Heart right ventricle (tissue), 16 donors: Measurements from ENCODE around the gene NAMPT. TPM values are rescaled to one million over a fixed set of nuclear protein-coding genes. Genes with fewer than 3 reads are reported as not detected.

Source experiments
- ATAC-seq, 8 donors: fragments of 200-7000 bp; cut with Tn5 transposase; one replicate each; pipeline ENCODE4 v1.9.1; 2020; ENCODE audit warnings: mild to moderate bottlenecking in 8 of 8, moderate library complexity in 8 of 8, moderate number of reproducible peaks in 1 of 8
- DNase-seq, 2 donors: peaks; one replicate each; pipeline ENCODE4 v3.0.0-alpha.2; 2020
- H3K27ac ChIP-seq, 10 donors: fragments of 200-600 bp; sonication (generic) in 2 of 10; one replicate each; pipeline versions ENCODE4 v1.5.0 to v1.8.0; 2020 to 2022; ENCODE audit warnings: mild to moderate bottlenecking in 3 of 10
- H3K27me3 ChIP-seq, 7 donors: fragments of 200-600 bp; one replicate each; pipeline ENCODE4 v1.8.0; 2021 to 2022; ENCODE audit warnings: mild to moderate bottlenecking in 2 of 7
- H3K36me3 ChIP-seq, 9 donors: fragments of 200-600 bp; sonication (generic) in 1 of 9; one replicate each; pipeline versions ENCODE4 v1.5.0 to v1.8.0; 2020 to 2022; ENCODE audit warnings: mild to moderate bottlenecking in 2 of 9
- H3K4me1 ChIP-seq, 9 donors: fragments of 200-600 bp; sonication (generic) in 1 of 9; one replicate each; pipeline versions ENCODE4 v1.5.0 to v1.8.0; 2020 to 2022; ENCODE audit warnings: mild to moderate bottlenecking in 4 of 9
- H3K4me3 ChIP-seq, 10 donors: fragments of 200-600 bp; sonication (generic) in 2 of 10; one replicate each; pipeline versions ENCODE4 v1.5.0 to v1.8.0; 2020 to 2022; ENCODE audit warnings: mild to moderate bottlenecking in 7 of 10, moderate library complexity in 2 of 10
- H3K9me3 ChIP-seq, 11 donors: fragments of 200-600 bp in 10 of 11; sonication (generic) in 2 of 11; one replicate each; pipeline versions ENCODE4 v1.5.0 to v1.8.0; 2013 to 2022; ENCODE audit warnings: mild to moderate bottlenecking in 2 of 11, control low read depth in 1 of 11, moderate library complexity in 1 of 11
- CTCF ChIP-seq, 9 donors: fragments of 200-600 bp; sonication (generic) in 2 of 9; IDR thresholded peaks; one replicate each; pipeline versions ENCODE4 v1.5.0 to v1.8.0; 2021 to 2022; ENCODE audit warnings: antibody characterized with exemption in 9 of 9, mild to moderate bottlenecking in 5 of 9, moderate library complexity in 1 of 9
- WGBS, 2 donors: extraction: QIAGEN DNeasy Blood & Tissue Kit; methylation state at CpG; one replicate each; pipeline ENCODE4 v1.1.7; 2013; ENCODE audit warnings: inconsistent platforms in 1 of 2; 5-methylcytosine and 5-hydroxymethylcytosine counted together
- intact Hi-C, 10 donors: fragments of 100-400 bp; cut with DNase I; formaldehyde crosslinking; loops; one replicate each; pipeline versions ENCODE4 v1.11.1 to v1.14.2; 2022
- polyA plus RNA-seq, 2 donors: library from polyadenylated mRNA; stranded (reverse); fragments of 200-250 nt; gene quantifications; one replicate each; pipeline ENCODE4 v1.2.3, GENCODE V29; 2013
- total RNA-seq, 10 donors: library from RNA; stranded (reverse); fragmentation: NEBNext Ultra II Directional in 3 of 10; extraction: Animal tissue kit (Norgen Biotek cat#: 25700) in 3 of 10; gene quantifications; one replicate each; pipeline versions ENCODE4 v1.2.1 to v1.2.4, GENCODE V29; 2021 to 2023
- donor health status: Arrhythmogenic right ventricular cardiomyopathy.
- donor health status: ischemic (EF 13 %, LVEDD 7.1; RV severe dilation, severe dysfunction).
- donor health status: healthy with polysubstance abuse.
- donor health status: DM: no; HTN: yes; CAD: no.
- donor health status: DM: no; HTN: no; CAD: no.
- donor health status: ischemic (EF 25% LVEDD 6.9; RV normal size, moderate dysfunction).
- donor health status: ischemic (EF 25% LVEDD 5.7; RV mildly dilated, moderate dysfunction).
- donor health status: healthy.
- donor health status: DM: yes; HTN: yes; CAD: no.
- donor health status: Ischemic cardiomyopathy.
- donor health status: ischemic (EF 35%, LVEDD 5.7; RV mildly dilated, moderate dysfunction).
- donor health status: nonischemic (EF 11% LVEDD 7.7; RV severe dilation, severe dysfunction).
- donor health status: DM: yes; HTN: yes; CAD: no.
- donor health status: PGD.
- donor health status: ischemic (EF 29% LVEDD 5.4; RV normal size, mild dysfunction).
- donor health status: nonischemic (EF 23%, LVEDD 6.1; RV moderate dilation, normal function).

NAMPT gene
- total and polyA plus RNA-seq, 12 donors = 32.2 to 404 (median 98.6) TPM

GRCh38 chr7:106283831-106284713, 711 bp downstream of the NAMPT start:
- peak in 5 of 8 donors; percentile 3 to 40 (median 13) for ATAC-seq
- WGBS, 2 donors = 0 to 1% methylated on average over 29 to 72 of the region's 72 CpGs
- peak; percentile 56 to 60 for DNase-seq
- H3K9me3 ChIP-seq = no peaks in the 10 kb centered on the region
- intact Hi-C loops = loop anchor here in 7 of 10 donors (2.0 to 10.0 kb wide), 11 partner anchors 65 to 451 kb away; partner anchors contain the start of gene CCDC71L (in 1 of the 7)
- H3K36me3 ChIP-seq = peaks cover 0 to 39% (median 0%) of the 10 kb centered on the region in 9 donors
- H3K27ac ChIP-seq = peak overlapping the region; percentile 86 to 99 (median 96)
- no peaks in the 10 kb centered on the region for H3K27me3 ChIP-seq
- H3K4me1 ChIP-seq = peaks cover 0 to 56% (median 33%) of the 10 kb centered on the region in 9 donors
- peak overlapping the region; percentile 60 to 80 (median 76) for H3K4me3 ChIP-seq
- TF ChIP-seq CTCF (IDR thresholded peaks at IDR 0.05) = no peak

GRCh38 chr7:106283501-106283830, 1.3 kb downstream of the NAMPT start:
- DNase-seq = no peak
- no peak for ATAC-seq
- H3K4me1 ChIP-seq = peaks cover 0 to 62% (median 39%) of the 10 kb centered on the region in 9 donors
- H3K27ac ChIP-seq = peak overlapping the region in 9 of 10 donors; percentile 91 to 99 (median 96)
- peak overlapping the region; percentile 60 to 80 (median 76) for H3K4me3 ChIP-seq
- no peak for TF ChIP-seq CTCF (IDR thresholded peaks at IDR 0.05)
- H3K36me3 ChIP-seq = peaks cover 0 to 46% (median 0%) of the 10 kb centered on the region in 9 donors
- 21 to 24% methylated on average over 5 of the region's 5 CpGs for WGBS, 2 donors
- intact Hi-C loops = loop anchor here in 6 of 10 donors (5.0 to 10.0 kb wide), 7 partner anchors 66 to 451 kb away; partner anchors contain the start of gene CCDC71L (in 1 of the 6)
- no peaks in the 10 kb centered on the region for H3K9me3 ChIP-seq
- no peaks in the 10 kb centered on the region for H3K27me3 ChIP-seq

- H3K4me1 ChIP-seq = peaks cover 0 to 68% (median 44%) of the 10 kb centered on the region in 9 donors
- H3K27ac ChIP-seq = peak overlapping the region in 6 of 10 donors; percentile 91 to 99 (median 96)
- ATAC-seq (no peak), DNase-seq (no peak)
- peak overlapping the region in 9 of 10 donors; percentile 1 to 80 (median 76) for H3K4me3 ChIP-seq
- intact Hi-C loops = loop anchor here in 6 of 10 donors (5.0 to 10.0 kb wide), 7 partner anchors 66 to 452 kb away; partner anchors contain the start of gene CCDC71L (in 1 of the 6)
- no peak for TF ChIP-seq CTCF (IDR thresholded peaks at IDR 0.05)
- peaks cover 0 to 52% (median 0%) of the 10 kb centered on the region in 9 donors for H3K36me3 ChIP-seq
- H3K27me3 ChIP-seq = no peaks in the 10 kb centered on the region
- no peaks in the 10 kb centered on the region for H3K9me3 ChIP-seq
- WGBS, 2 donors = 66 to 83% methylated on average over 3 of the region's 3 CpGs
Measured at GRCh38 chr7:106282852-106283251, 1.9 kb downstream of the NAMPT start.

- no peak for TF ChIP-seq CTCF (IDR thresholded peaks at IDR 0.05)
- Histone ChIP-seq H3K9me3 (no peaks in the 10 kb centered on the region), H3K36me3 (peaks cover 0 to 56% (median 0%) of the 10 kb centered on the region in 9 donors), H3K4me1 (peaks cover 0 to 73% (median 44%) of the 10 kb centered on the region in 9 donors), H3K27me3 (no peaks in the 10 kb centered on the region), H3K27ac (peak overlapping the region in 5 of 10 donors; percentile 32 to 99 (median 97)), H3K4me3 (peak overlapping the region in 9 of 10 donors; percentile 1 to 80 (median 76))
- intact Hi-C loops = loop anchor here in 6 of 10 donors (5.0 to 10.0 kb wide), 7 partner anchors 65 to 452 kb away; partner anchors contain the start of gene CCDC71L (in 1 of the 6)
- DNase-seq (no peak), ATAC-seq (no peak)
- 84 to 88% methylated on average over 6 of the region's 6 CpGs for WGBS, 2 donors
Measured at GRCh38 chr7:106282390-106282789, 2.4 kb downstream of the NAMPT start.
